Measurements from ENCODE around the gene CEPT1. TPM values are rescaled to one million over a fixed set of nuclear protein-coding genes. Genes with fewer than 3 reads are reported as not detected.

The CEPT1 gene
- total RNA-seq, 1 experiment from 2014 or later, result 30.9 TPM

DNA sequence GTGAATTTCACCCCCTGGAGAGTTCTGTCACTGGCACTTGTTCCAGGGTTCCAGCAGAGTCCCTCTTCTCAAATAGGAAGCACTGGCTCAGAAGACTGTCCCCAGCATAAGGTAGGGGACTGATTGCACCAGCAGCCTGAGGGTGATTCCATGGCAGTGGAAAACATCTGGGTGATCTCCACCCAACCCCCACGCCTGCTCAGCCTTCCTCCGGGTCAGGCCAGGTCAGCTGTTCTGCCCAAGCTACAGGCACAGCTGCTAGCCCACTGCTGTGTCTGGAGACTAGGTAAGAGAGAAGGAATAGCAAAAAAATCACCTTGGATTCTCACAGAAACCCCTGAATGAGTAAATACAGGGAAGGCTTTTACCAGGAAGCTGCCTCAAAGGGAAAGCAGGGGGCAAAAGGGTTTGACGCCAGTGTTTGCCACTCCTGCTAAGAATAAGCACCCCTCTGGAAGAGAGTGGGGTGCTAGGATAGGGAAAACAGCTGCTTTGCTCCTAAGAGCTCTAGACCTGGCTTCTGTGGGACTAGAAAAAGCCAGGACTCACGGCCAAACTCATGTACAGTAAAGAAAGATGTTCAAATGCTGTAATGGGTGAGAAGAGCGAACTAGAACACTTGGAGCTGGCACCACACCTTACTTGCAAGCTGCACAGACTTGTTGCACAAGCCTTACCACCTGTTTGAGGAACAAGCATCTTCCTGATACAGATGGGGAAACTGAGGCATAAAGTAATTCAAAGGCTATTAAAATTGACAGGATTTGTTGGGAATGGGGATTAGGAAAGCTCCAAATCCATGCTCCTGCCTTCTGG lies 61.5 kb downstream of the CEPT1 start:
- no peak for TF ChIP-seq EZH2 (IDR thresholded peaks at IDR 0.05; ENCODE audit: borderline replicate concordance, low read depth, low read length, poor library complexity, severe bottlenecking)
- TF ChIP-seq, protein P1, sequence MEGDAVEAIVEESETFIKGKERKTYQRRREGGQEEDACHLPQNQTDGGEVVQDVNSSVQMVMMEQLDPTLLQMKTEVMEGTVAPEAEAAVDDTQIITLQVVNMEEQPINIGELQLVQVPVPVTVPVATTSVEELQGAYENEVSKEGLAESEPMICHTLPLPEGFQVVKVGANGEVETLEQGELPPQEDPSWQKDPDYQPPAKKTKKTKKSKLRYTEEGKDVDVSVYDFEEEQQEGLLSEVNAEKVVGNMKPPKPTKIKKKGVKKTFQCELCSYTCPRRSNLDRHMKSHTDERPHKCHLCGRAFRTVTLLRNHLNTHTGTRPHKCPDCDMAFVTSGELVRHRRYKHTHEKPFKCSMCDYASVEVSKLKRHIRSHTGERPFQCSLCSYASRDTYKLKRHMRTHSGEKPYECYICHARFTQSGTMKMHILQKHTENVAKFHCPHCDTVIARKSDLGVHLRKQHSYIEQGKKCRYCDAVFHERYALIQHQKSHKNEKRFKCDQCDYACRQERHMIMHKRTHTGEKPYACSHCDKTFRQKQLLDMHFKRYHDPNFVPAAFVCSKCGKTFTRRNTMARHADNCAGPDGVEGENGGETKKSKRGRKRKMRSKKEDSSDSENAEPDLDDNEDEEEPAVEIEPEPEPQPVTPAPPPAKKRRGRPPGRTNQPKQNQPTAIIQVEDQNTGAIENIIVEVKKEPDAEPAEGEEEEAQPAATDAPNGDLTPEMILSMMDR (conservative IDR thresholded peaks at IDR 0.05; ENCODE audit: low read depth, low read length), result no peak
- BruUV-seq (replicated peaks), result no TSS peak
- CTCF ChIA-PET, result no interaction called here
- H3K4me1 ChIP-seq (ENCODE audit: insufficient read depth, low read length, poor library complexity, severe bottlenecking), result no peaks in the 10 kb centered on the region
- no peak overlapping the region for H3K27ac ChIP-seq (ENCODE audit: low read depth, low read length, poor library complexity, severe bottlenecking)
- intact Hi-C loops (cut with micrococcal nuclease; ENCODE audit: unreplicated experiment), result no loop called here
- H3K27me3 ChIP-seq (replicated peaks; ENCODE audit: insufficient read depth, low read depth, low read length, poor library complexity), result peaks cover 37% of the 10 kb centered on the region
- no peaks in the 10 kb centered on the region for H3K36me3 ChIP-seq (ENCODE audit: insufficient read depth, low read length, poor library complexity, severe bottlenecking)
- POLR2A ChIA-PET (ENCODE audit: low non-redundant PET), result no interaction called here
- DNase-seq (ENCODE audit: low spot score), result no peak
- H3K4me3 ChIP-seq (ENCODE audit: low read depth, low read length, poor library complexity, severe bottlenecking), result no peak overlapping the region
- H3K9me3 ChIP-seq (ENCODE audit: low read depth, low read length, poor library complexity, severe bottlenecking), result no peaks in the 10 kb centered on the region

DNA sequence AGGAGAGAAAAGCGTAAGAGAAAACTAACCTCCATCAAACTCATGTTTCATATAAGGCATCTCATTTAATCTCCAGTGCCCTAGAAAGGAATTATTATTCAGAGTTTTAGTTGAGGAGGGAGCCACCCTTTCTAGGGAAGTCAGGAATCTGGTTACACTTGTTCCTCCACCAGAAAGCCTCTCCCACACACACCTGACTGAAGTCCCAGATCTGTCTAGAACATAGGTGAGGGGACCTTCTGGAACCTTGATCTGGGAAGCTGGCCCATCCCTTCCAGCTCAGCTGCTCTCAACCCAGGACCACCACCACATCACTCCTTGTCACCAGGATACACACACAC lies 62.3 kb downstream of the CEPT1 start:
- no peaks in the 10 kb centered on the region for H3K4me1 ChIP-seq (ENCODE audit: insufficient read depth, low read length, poor library complexity, severe bottlenecking)
- ChIA-PET CTCF (no interaction called here), POLR2A (ENCODE audit: low non-redundant PET) (no interaction called here)
- no peak overlapping the region for H3K27ac ChIP-seq (ENCODE audit: low read depth, low read length, poor library complexity, severe bottlenecking)
- BruUV-seq (replicated peaks), result no TSS peak
- DNase-seq (ENCODE audit: low spot score), result no peak
- H3K36me3 ChIP-seq (ENCODE audit: insufficient read depth, low read length, poor library complexity, severe bottlenecking), result no peaks in the 10 kb centered on the region
- peaks cover 43% of the 10 kb centered on the region for H3K27me3 ChIP-seq (replicated peaks; ENCODE audit: insufficient read depth, low read depth, low read length, poor library complexity)
- no peak overlapping the region for H3K4me3 ChIP-seq (ENCODE audit: low read depth, low read length, poor library complexity, severe bottlenecking)
- no peaks in the 10 kb centered on the region for H3K9me3 ChIP-seq (ENCODE audit: low read depth, low read length, poor library complexity, severe bottlenecking)
- intact Hi-C loops (cut with micrococcal nuclease; ENCODE audit: unreplicated experiment), result no loop called here
- TF ChIP-seq, protein P1 (conservative IDR thresholded peaks at IDR 0.05; ENCODE audit: low read depth, low read length), result no peak
- TF ChIP-seq EZH2 (IDR thresholded peaks at IDR 0.05; ENCODE audit: borderline replicate concordance, low read depth, low read length, poor library complexity, severe bottlenecking), result no peak

DNA sequence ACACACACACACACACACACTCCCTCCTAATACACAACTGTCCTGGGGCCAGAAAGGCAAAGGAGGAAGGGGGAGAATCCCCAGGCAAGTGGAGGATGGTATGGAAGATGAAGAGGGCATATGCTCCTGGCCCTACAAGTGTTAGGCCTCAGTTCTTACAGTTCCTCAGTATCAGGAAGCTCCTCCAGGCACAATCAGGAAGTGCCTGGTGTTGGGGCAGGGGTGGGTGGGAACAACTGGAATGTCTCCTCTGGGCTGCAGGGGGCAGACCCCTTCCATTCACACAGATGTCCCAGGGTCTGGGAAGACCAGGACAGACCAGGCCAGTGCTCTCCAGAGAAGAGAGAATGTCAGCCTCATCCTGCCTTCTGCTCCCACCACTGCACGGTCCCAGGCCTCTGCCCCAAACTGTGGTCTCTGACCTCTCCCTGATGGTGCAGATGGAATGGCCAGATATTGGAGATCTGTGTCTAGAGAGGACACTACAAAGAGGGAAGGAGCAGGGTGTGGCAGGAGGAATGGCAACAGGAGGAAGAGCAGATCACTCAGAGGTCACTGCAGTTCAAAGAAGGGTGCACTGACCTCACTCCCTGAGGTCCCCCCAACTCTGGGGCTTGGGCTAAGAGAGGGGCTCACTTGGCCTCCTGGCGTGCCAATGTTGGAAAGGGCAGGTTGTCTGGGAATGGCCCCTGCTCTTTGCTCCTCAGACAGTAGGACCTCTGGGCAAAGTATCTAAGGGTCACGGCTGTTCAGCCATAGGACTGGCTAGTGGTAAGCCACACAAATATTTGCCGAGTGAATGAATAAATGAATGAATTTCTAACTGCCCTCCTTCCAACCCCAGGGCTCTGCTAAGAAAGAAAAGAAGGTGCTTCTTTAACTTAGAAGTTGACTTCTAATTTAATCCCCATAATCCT lies 62.9 kb downstream of the CEPT1 start:
- intact Hi-C loops (cut with micrococcal nuclease; ENCODE audit: unreplicated experiment), result no loop called here
- POLR2A ChIA-PET (ENCODE audit: low non-redundant PET), result no interaction called here
- Histone ChIP-seq H3K9me3 (ENCODE audit: low read depth, low read length, poor library complexity, severe bottlenecking) (no peaks in the 10 kb centered on the region), H3K36me3 (ENCODE audit: insufficient read depth, low read length, poor library complexity, severe bottlenecking) (no peaks in the 10 kb centered on the region), H3K4me3 (ENCODE audit: low read depth, low read length, poor library complexity, severe bottlenecking) (no peak overlapping the region), H3K4me1 (ENCODE audit: insufficient read depth, low read length, poor library complexity, severe bottlenecking) (no peaks in the 10 kb centered on the region), H3K27me3 (replicated peaks; ENCODE audit: insufficient read depth, low read depth, low read length, poor library complexity) (peaks cover 50% of the 10 kb centered on the region), H3K27ac (ENCODE audit: low read depth, low read length, poor library complexity, severe bottlenecking) (no peak overlapping the region)
- TF ChIP-seq EZH2 (IDR thresholded peaks at IDR 0.05; ENCODE audit: borderline replicate concordance, low read depth, low read length, poor library complexity, severe bottlenecking), result no peak
- BruUV-seq (replicated peaks), result no TSS peak
- no peak for DNase-seq (ENCODE audit: low spot score)
- CTCF ChIA-PET, result no interaction called here
